Calu3 (cell line): ENCODE measurements around the gene BRD3. TPM values are rescaled to one million over a fixed set of nuclear protein-coding genes. Genes with fewer than 3 reads are reported as not detected.

Source experiments
- BruUV-seq: library from RNA; stranded (reverse); fragments of 400-500 nt; replicated peaks from 2 replicates; lab custom pipeline; 2021; lab: Mats Ljungman, UMichigan
- CTCF ChIA-PET: fragments of 300-600 bp; sonication (Branson Sonifier 250); formaldehyde crosslinking; loops from one replicate; lab custom pipeline; 2022; ENCODE audit warnings: antibody characterized with exemption; lab: Charles Lee
- DNase-seq: peaks from one replicate; pipeline ENCODE4 v3.0.0; 2022
- H3K27ac Mint-ChIP-seq: one replicate; pipeline ENCODE4 v1.8.0; 2022; ENCODE audit warnings: mixed read lengths; ENCODE audit not compliant: unreplicated experiment
- H3K27me3 Mint-ChIP-seq: one replicate; pipeline ENCODE4 v1.8.0; 2022; ENCODE audit warnings: mixed read lengths; ENCODE audit not compliant: unreplicated experiment
- H3K36me3 Mint-ChIP-seq: one replicate; pipeline ENCODE4 v1.8.0; 2022; ENCODE audit warnings: mild to moderate bottlenecking, moderate library complexity, mixed read lengths; ENCODE audit not compliant: insufficient read depth, unreplicated experiment
- H3K4me1 Mint-ChIP-seq: one replicate; pipeline ENCODE4 v1.8.0; 2022; ENCODE audit warnings: mild to moderate bottlenecking, low read depth, mixed read lengths; ENCODE audit not compliant: unreplicated experiment
- H3K4me3 Mint-ChIP-seq: one replicate; pipeline ENCODE4 v1.8.0; 2022; ENCODE audit warnings: mild to moderate bottlenecking, low read depth, moderate library complexity, mixed read lengths; ENCODE audit not compliant: unreplicated experiment
- H3K9me3 Mint-ChIP-seq: one replicate; pipeline ENCODE4 v1.8.0; 2022; ENCODE audit warnings: low read depth, mixed read lengths; ENCODE audit not compliant: unreplicated experiment
- CTCF ChIP-seq: fragments of 200-600 bp; IDR thresholded peaks from one replicate; pipeline ENCODE4 v1.8.0; 2022; ENCODE audit warnings: antibody characterized with exemption; ENCODE audit not compliant: unreplicated experiment
- intact Hi-C: fragments of 100-400 bp; cut with micrococcal nuclease; formaldehyde crosslinking; loops from one replicate; pipeline ENCODE4 v1.10.0; 2022; ENCODE audit not compliant: unreplicated experiment
- total RNA-seq: library from RNA; stranded (reverse); gene quantifications from 2 replicates; pipeline ENCODE4 v1.2.3, GENCODE V29; 2022

Gene BRD3
- total RNA-seq, 1 experiment from 2014 or later = 30.8 TPM

GRCh38 chr9:133982971-133983720 is 84.7 kb downstream of the BRD3 start:
- CTCF ChIA-PET = no interaction called here
- intact Hi-C loops = no loop called here
- TF ChIP-seq CTCF = no peak
- Mint-ChIP-seq H3K9me3 (no peaks in the 10 kb centered on the region), H3K27me3 (no peaks in the 10 kb centered on the region), H3K4me3 (no peak overlapping the region), H3K27ac (no peak overlapping the region), H3K4me1 (peaks cover 43% of the 10 kb centered on the region), H3K36me3 (peaks cover 16% of the 10 kb centered on the region)
- DNase-seq = no peak
- BruUV-seq = no TSS peak

- H3K36me3 Mint-ChIP-seq = peaks cover 16% of the 10 kb centered on the region
- BruUV-seq = no TSS peak
- TF ChIP-seq CTCF = no peak
- no peaks in the 10 kb centered on the region for H3K27me3 Mint-ChIP-seq
- no peak overlapping the region for H3K27ac Mint-ChIP-seq
- DNase-seq = no peak
- H3K4me1 Mint-ChIP-seq = peaks cover 39% of the 10 kb centered on the region
- intact Hi-C loops = no loop called here
- H3K4me3 Mint-ChIP-seq = no peak overlapping the region
- CTCF ChIA-PET = no interaction called here
- H3K9me3 Mint-ChIP-seq = no peaks in the 10 kb centered on the region
Observed at GRCh38 chr9:133981958-133982681, 85.7 kb downstream of the BRD3 start.

- no peak for TF ChIP-seq CTCF
- H3K36me3 Mint-ChIP-seq = peaks cover 16% of the 10 kb centered on the region
- DNase-seq = no peak
- no TSS peak for BruUV-seq
- CTCF ChIA-PET = no interaction called here
- H3K4me3 Mint-ChIP-seq = no peak overlapping the region
- H3K27me3 Mint-ChIP-seq = no peaks in the 10 kb centered on the region
- intact Hi-C loops = no loop called here
- no peaks in the 10 kb centered on the region for H3K9me3 Mint-ChIP-seq
- no peak overlapping the region for H3K27ac Mint-ChIP-seq
- peaks cover 34% of the 10 kb centered on the region for H3K4me1 Mint-ChIP-seq
Observed at GRCh38 chr9:133981589-133981957, 86.3 kb downstream of the BRD3 start.

GRCh38 chr9:133980864-133981588 is 86.8 kb downstream of the BRD3 start:
- CTCF ChIA-PET = interaction anchor here (0.6 to 1.1 kb wide), 2 partner anchors 10 to 464 kb away, joined by 3 to 5 read pairs; no protein-coding TSS in a partner anchor
- intact Hi-C loops = no loop called here
- Mint-ChIP-seq H3K36me3 (peaks cover 12% of the 10 kb centered on the region), H3K4me1 (peaks cover 28% of the 10 kb centered on the region), H3K4me3 (peak overlapping the region; percentile 10), H3K27me3 (no peaks in the 10 kb centered on the region), H3K27ac (no peak overlapping the region), H3K9me3 (no peaks in the 10 kb centered on the region)
- BruUV-seq = no TSS peak
- no peak for TF ChIP-seq CTCF
- DNase-seq = no peak

Other genes with a start within 250 kb of the BRD3 start
- 29.4 and 30.7 TPM in 2 replicates for gene VAV2, start 75.7 kb downstream of the BRD3 start, total RNA-seq
- 10.5 and 10.7 TPM in 2 replicates for gene BRD3OS, start 42.5 kb downstream of the BRD3 start, total RNA-seq
- 27.5 and 30.1 TPM in 2 replicates for gene WDR5, start 68.1 kb upstream of the BRD3 start, total RNA-seq
- gene RNU6ATAC, start 96.5 kb upstream of the BRD3 start, total RNA-seq = 32.4 and 111 TPM in 2 replicates